ENCODE results near the gene SEC62.
"Not testable (repeated sequence)": the region's sequence is repeated elsewhere in the genome, so short reads cannot be mapped to it uniquely, and the experiment has no call there.

The SEC62 gene

DNA sequence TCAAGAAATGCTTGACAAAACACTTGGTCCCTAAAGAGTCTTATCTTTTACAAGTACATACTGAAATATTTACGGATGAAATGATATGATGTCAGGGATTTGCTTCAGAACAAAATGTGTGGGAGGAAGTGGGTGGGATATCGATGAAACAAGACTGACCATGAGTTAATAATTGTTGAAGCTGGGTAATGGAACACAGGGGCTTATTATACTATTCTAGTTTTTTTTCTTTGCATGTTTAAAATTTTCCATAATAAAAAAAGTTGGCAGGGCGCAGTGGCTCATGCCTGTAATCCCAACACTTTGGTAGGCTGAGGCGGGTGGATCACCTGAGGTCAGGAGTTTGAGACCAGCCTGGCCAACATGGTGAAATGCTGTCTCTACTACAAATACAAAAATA, 52.7 kb downstream of the SEC62 start:
- not testable (repeated sequence) for DNase-seq

DNA sequence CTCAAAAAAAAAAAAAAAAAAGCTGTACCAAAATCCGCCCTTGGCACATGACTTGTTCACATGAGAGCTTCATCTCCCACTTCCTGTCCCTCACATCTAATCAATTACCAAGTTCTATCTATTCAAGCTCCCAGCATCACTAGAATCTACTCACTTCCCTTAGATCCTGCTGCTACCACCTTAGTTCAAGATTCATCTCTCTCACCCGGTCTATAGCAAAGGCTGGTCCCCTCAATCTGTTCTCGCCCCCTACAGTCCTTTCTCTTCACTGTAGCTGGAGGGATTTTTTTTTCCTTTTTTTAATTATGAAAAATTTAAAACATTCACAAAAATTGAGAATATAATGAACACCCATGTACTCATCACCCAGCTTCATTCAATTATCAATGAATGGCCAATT, 54.5 kb downstream of the SEC62 start:
- no peak for DNase-seq

DNA sequence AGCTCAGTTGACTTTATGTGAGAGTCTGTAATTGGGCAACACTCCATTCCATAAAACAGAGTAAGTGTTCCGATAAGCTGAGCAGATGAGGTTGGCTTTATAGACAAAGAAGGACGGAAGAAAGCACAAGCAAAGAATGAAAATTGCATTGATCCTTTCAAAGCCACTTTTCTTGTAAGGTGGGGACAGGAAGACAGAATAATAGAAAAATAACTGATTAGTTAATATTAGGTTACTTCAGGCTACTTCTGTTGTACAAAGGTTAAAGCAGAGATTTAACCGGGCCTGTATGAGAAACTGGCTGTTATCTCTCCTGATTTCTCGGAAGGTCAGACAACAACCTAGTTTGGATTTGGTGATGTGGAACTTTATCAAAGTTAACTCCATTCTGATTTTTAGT, 55.7 kb downstream of the SEC62 start:
- no peak for DNase-seq

DNA sequence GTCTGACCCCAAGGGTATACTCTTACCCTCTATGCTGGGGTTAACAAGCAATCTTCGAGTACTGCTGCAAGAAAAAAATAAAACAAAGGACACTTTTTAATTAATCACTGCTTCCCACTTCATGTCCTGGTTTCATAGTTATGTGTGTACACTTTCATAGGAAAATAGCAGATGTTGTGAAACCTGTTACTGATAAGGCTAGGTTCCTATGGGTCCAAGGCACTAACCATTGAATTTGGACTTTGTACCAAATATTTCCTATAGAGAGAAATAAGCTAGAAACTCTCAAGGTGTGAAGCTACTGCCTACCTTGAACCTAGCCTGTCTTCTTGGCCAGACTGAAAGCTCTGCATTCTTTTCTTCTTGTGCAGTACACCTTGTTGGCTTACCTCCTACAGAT, 56.6 kb downstream of the SEC62 start:
- no peak for DNase-seq

DNA sequence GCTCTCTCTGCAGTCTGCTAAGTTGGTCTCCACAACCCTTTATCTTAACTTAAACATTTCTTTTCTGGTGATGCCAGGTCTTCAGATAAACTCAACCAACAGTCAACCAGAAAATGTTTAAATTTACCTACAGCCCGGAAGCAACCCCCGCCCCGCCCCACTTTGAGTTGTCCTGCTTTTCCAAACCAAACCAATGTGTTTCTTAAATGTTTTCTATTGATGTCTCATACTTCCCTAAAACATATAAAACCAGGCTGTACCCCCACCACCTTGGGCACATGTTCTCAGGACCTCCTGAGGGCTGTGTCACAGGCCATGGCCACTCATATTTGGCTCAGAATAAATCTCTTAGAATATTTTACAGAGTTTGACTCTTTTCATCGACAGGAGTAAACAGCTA, 58.0 kb downstream of the SEC62 start:
- no peak for DNase-seq

DNA sequence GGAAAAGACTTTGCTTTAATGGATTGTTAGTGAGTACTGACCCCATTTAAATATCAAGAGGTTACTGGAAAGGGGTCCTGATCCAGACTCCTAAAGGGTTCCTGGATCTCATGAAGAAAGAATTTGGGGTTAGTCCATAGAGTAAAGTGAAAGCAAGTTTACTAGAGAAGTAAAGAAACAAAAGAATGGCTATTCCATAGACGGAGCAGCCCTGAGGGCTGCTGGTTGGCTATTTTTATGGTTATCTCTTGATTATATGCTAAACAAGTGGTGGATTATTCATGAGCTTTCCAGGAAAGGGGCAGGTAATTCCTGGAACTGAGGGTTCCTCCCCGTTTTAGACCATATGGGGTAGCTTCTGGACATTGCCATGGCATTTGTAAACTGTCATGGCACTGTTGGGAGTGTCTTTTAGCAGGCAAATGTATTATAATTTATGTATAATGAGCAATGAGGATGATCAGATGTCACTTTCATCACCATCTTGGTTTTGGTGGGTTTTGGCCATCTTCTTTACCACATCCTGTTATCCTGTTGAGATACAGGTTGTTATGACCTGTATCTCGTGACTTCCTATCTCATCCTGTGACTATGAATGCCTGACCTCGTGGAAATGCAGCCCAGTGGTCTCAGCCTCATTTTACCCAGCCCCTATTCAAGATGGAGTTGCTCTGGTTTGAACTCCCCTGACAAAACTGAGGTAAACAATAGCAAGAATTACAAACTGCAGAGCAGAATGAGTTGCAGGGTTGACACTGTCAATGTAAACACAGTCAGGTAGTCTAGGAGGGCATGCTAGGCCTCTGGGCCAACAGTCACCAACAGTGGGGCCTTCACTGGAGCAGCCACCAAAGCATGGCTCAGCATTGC, 60.9 kb downstream of the SEC62 start:
- no peak for DNase-seq

DNA sequence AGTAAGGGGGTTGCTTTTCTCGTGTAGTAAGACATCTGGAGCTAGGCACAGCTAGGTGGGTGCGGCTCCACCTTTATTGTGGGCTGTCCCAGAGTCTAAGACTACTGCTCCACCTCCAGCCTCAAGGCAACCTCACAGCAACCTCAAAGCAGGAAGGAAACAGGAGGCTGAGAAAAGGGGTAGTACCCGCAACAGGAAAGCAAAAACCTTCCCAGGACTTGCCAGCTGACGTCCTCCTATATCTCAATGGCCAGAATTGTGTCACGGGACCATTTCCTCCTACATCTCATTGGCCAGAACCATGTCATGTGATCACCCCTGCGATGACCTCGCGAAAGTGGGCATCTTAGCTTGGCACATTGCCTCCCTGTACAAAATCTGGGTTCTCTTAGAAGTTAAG, 66.9 kb downstream of the SEC62 start:
- DNase-seq, result no peak

DNA sequence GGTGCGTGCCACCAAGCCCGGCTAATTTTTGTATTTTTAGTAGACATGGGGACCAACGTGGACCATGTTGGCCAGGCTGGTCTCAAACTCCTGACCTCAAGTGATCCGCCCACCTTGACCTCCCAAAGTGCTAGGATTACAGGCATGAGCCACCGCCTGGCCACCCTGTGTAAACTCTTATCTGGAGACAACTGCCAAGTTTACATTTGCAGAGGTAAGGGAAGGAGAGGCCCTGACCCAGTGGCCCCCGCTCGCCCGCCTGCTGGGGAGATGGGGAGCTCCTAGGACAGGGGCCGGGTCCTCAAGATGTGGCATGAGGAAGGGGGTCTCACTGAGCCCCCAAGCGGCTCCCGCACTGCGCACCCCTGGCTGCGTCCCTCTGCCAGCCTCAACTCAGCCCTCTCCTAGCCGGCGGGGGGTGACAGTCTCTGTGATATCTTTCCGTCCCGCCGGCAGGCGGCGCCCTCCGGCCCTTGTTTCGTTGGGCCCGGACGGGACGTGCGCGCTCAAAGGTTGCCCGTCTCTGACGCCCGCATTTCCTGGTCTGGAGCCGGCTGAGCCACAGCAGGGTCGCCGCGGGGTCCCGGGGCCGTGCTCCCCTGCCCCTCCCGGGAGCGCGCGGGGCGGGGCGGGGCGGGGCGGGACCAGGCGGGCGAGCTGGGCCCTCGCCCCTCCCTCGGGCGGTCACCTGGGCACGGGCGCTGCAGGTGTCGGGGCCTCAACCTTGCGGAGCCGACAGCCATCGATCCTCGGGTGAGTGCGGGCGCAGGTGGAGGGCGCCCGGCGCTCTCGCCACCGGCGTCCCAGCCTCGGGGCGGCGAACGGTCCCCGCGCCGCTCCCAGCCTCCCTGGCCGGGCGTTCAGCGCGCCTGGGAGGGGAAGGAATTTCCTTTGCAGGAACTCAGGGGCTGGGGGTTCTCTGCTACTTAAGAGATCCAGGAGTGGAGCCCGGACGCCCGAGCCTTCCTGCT, 71.1 kb downstream of the SEC62 start, which contains the start of gene GPR160:
Gene GPR160 (plus strand): TSS at position 533 of the 971 bp plus-strand sequence. CDS start 45,978 bp downstream, outside the sequence.
- DNase-seq, result peak; percentile 69

DNA sequence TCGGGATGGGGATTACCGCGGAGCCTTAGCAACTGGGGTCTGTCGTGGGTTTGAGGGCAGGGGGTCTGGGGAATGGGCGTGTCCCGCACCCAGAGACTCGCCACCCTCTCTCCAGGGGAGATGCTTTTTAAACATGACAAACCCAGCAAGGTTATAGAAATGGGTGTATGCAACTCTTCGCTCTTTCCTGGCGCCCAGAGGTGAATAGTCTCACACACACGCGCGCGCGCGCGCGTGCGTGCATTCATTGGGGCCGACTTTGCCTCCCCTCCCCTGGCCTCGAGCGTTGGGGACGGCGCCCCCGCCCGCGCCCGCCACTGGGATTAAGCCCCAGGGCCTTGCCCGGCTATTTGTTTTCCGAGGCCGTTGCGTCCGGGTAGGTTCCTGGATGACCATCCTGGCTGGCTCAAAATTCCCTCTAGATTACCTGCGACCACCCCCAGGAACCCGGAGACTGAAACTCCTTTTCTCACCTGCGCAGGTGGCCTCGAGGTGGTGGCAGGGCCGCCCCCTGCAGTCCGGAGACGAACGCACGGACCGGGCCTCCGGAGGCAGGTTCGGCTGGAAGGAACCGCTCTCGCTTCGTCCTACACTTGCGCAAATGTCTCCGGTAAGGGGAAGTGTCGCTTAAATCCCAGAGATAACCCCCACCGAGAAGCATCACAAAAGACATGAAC, 72.0 kb downstream of the SEC62 start:
- no peak for DNase-seq

DNA sequence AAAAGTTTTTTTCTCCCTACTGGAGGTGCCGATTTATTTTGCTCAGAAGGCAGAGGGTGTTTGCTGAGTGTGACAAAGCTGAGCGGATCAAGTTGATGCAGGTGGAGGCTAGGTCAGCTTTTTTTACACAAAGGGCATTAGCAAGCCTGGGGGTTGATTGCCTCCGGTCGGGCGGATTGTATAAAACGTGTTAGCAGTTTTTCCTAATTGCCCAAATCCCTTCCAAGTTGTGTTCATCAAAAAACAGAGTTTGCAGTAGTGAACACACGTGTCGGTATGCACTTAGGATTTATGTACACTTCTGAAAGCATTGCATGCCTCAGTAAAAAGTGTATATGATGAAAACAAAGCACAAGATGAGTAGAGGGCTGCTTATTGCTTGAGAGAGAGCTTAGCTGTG, 73.8 kb downstream of the SEC62 start:
- no peak for DNase-seq

DNA sequence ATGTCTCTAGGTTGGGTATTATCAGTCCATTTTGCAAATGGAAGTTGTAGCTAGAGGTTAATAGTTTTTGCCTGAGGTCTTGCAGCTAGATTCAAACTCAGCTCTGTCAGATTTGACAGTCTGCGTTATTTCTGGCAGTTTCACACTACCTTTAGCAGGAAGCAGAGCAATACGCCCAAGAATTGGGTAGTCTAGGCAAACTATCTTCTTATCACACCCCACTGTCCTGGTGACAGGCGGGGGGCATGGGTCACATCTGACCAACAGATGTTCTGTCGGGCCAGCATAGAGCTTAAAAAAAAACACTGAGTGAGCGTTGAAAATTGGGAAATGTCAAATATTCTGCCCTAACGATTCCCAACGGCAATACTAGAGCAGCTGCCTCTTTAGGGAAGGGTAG, 76.9 kb downstream of the SEC62 start:
- no peak for DNase-seq

DNA sequence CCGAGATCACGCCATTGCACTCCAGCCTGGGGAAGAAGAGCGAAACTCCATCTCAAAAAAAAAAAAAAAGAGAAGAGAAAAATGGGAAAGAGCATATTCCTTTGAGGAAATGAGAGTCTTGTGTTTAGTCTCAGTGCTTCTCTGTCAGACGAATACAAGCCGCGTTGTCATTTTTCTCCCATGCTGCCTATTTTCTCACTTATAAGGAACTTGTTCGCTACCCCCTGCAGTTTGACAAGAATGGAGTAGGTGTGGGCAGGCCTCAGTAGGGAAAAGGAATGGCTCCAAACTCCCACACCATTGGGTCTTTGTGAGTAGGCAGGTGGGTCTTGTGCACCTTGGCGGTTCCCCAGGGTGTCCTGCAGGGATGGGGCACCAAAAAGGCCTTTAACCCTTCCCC, 77.7 kb downstream of the SEC62 start:
- DNase-seq, result no peak

DNA sequence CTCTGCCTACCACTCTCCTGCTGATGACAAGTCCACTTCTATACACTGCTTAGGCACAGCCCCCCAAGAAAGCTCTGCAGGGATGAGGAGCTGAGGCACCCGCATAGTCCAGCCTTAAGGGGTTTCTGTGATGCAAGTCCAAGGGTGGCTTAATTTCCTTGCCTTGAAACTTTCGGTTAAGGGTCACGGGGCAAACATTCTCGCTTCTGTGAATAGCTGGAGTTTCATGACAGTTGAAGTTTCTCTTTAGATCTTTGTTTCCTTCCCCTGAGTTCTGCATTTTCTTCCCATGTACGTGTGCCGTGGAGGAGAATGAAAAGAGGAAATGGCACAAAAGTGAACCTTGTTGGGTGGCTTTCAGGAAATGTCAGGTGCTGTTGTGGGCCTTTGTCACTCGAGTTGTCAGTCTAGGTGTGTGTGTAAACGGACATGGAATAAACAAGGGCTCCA, 78.2 kb downstream of the SEC62 start:
- no peak for DNase-seq

DNA sequence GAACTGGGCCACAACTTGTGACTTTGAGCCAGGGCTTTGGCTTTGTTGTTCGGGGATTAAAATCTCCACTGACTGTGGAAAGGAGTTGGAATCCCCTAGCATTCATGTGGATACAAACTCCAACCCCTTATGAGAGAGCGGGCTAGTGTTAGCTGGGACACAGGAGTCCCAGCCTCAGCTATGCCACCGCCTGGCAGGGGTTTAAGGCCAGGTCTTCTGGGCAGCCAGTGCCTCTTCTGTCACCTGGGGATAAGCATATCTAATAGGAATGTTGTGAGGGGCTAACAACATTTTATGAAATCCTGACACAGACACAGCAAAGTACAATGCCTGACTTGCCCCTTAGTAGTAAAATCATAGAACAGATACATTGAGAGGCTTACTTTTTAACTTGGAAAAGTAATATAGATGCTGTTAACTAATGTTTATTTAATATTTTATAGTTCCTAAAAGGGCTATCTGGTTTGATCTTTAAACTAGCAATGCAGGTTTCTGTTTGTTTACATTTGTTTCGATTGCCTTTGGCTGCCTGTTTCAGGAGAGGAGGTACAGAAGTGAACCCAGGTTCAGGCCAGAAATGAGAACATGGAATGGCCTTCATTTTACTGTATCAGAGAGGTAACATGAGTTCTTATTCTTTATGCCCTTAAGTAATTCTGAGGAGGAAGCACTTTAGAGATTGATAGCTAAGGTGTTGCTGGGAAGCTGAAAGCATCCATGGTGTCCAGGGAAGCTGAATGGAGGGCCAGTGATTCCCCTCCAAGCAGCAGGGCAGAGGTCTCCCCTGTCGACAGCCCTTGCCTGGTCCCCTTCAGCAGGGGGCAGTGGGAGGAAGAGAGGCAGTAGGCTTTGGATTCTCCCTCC, 79.9 kb downstream of the SEC62 start:
- DNase-seq, result no peak

DNA sequence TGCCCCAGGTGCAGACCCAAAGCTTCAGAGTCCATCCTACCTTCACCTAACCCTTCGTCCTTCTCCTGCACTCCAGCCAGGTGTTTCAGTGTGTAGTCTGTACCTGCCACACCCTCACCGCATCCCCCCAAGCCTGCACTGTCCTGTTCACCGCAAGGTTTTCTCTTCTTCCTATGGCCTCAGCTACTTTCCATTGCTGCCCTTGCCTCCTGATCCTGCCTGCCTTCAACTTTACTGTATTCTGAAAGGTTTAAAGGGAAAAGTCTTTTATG, 80.5 kb downstream of the SEC62 start:
- no peak for DNase-seq
